Bronchial epithelial cell (primary cell): ENCODE results near the gene ADAM12. TPM values are rescaled to one million over a fixed set of nuclear protein-coding genes. Genes with fewer than 3 reads are reported as not detected.

Experiments
- DNase-seq: peaks from one replicate; pipeline ENCODE4 v3.0.0-alpha.2; 2010; ENCODE audit warnings: low read depth
- FAIRE-seq: peaks from 2 replicates; lab custom pipeline; 2011; peaks lifted over from hg19 to GRCh38; lab: Jason Lieb, UNC
- H3K27me3 ChIP-seq: 2 replicates; pipeline ENCODE4 v1.5.1; 2011; ENCODE audit warnings: low read length; ENCODE audit not compliant: control insufficient read depth, insufficient read depth
- H3K36me3 ChIP-seq: 2 replicates; pipeline ENCODE4 v1.5.1; 2011; ENCODE audit warnings: low read length; ENCODE audit not compliant: control insufficient read depth, insufficient read depth
- H3K4me3 ChIP-seq: 2 replicates; pipeline ENCODE4 v1.5.1; 2011; ENCODE audit warnings: mild to moderate bottlenecking, low read depth, low read length, control low read depth
- total RNA-seq: library from RNA; depleted of rRNA; stranded (reverse); fragments of >200 nt; gene quantifications from 2 replicates; pipeline ENCODE4 v1.2.1, GENCODE V29; 2014
- TF ChIP-seq, protein P1 (sequence below): IDR thresholded peaks from 2 replicates; pipeline ENCODE4 v1.5.1; 2011; ENCODE audit warnings: mild to moderate bottlenecking, moderate library complexity, low read length, control low read depth, inconsistent platforms; ENCODE audit not compliant: insufficient read depth, severe bottlenecking

ADAM12 gene
- total RNA-seq, 1 donor from 2014 or later, result 1.8 TPM

GRCh38 chr10:126423732-126424491 lies 35.6 kb upstream of the ADAM12 start:
- no peak overlapping the region for H3K4me3 ChIP-seq
- FAIRE-seq (no peak), DNase-seq (no peak)
- H3K27me3 ChIP-seq, result no peaks in the 10 kb centered on the region
- TF ChIP-seq, protein P1, sequence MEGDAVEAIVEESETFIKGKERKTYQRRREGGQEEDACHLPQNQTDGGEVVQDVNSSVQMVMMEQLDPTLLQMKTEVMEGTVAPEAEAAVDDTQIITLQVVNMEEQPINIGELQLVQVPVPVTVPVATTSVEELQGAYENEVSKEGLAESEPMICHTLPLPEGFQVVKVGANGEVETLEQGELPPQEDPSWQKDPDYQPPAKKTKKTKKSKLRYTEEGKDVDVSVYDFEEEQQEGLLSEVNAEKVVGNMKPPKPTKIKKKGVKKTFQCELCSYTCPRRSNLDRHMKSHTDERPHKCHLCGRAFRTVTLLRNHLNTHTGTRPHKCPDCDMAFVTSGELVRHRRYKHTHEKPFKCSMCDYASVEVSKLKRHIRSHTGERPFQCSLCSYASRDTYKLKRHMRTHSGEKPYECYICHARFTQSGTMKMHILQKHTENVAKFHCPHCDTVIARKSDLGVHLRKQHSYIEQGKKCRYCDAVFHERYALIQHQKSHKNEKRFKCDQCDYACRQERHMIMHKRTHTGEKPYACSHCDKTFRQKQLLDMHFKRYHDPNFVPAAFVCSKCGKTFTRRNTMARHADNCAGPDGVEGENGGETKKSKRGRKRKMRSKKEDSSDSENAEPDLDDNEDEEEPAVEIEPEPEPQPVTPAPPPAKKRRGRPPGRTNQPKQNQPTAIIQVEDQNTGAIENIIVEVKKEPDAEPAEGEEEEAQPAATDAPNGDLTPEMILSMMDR, result no peak
- no peaks in the 10 kb centered on the region for H3K36me3 ChIP-seq

- Histone ChIP-seq H3K36me3 (no peaks in the 10 kb centered on the region), H3K4me3 (no peak overlapping the region), H3K27me3 (no peaks in the 10 kb centered on the region)
- TF ChIP-seq, protein P1, result no peak
- DNase-seq (peak; percentile 70), FAIRE-seq (no peak)
These were observed 34.3 kb upstream of the ADAM12 start for GRCh38 chr10:126422567-126422966.

GRCh38 chr10:126421756-126422256 lies 33.5 kb upstream of the ADAM12 start:
- peak; percentile 75 for DNase-seq
- Histone ChIP-seq H3K36me3 (no peaks in the 10 kb centered on the region), H3K4me3 (no peak overlapping the region), H3K27me3 (no peaks in the 10 kb centered on the region)
- TF ChIP-seq, protein P1, result no peak
- no peak for FAIRE-seq

DNA sequence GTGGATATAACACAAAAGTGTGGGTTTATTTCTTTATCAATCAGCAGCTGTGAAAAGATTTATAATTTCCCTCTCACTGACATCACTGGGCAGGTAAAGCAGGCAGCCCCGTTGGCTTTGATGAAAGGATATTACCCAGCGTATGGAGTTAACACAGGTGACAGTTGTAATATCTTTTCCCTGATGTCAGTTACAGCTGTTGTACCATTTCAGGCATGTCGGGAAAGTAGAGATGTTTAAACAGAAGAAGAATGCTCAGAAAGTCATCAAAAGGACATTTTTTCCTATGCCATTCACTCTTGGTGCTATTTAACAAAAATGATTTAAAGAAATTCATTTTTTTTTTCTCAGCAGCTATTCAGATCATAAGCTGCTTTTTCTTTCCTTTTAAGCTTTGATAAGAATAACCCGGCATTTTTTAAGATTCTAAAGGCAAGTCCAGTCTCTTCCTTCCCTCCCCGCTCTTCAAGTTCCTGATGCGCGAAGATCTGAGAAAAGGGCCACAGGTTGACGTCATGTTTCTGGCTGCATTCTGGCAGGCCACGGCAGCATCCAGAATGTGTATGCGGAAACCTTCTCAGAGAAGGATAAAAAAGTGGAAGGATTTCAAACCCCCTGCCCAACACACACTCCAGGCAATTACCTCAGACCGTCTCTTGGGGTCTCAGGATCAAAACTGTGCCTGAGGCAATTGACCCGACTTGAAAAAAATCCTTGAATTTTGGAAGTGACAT lies 32.5 kb upstream of the ADAM12 start:
- TF ChIP-seq, protein P1, result no peak
- H3K36me3 ChIP-seq, result no peaks in the 10 kb centered on the region
- FAIRE-seq (no peak), DNase-seq (no peak)
- H3K27me3 ChIP-seq, result no peaks in the 10 kb centered on the region
- H3K4me3 ChIP-seq, result no peak overlapping the region

DNA sequence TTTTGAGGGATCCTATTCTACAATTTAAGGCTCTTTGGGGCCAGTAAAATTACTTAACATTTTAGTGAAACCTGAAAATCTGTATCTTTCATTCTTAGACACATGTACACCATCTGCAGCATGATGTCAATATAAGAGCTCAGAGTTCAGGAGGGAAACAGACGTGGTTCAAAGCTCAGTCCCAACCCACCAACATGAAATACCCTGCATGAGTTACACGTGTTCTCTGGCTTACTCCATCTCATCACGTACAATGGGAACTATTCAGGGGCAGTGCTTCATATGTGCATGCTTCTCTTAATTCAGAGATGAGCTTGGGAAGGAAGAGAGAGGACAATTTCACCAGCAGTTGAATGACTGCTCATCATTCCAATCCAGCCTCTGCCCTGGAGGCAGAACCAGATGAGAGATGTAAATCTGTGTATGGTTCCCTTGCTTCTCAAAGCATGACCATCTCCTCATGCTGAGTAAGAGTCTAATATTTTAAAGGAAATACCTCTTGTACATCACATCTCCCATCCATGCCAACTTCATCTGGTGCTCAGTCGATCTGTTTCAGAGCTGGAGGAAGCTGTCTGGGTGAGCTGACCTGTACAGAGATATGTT lies 29.0 kb upstream of the ADAM12 start:
- TF ChIP-seq, protein P1, result no peak
- no peaks in the 10 kb centered on the region for H3K27me3 ChIP-seq
- FAIRE-seq (no peak), DNase-seq (no peak)
- H3K36me3 ChIP-seq, result no peaks in the 10 kb centered on the region
- H3K4me3 ChIP-seq, result no peak overlapping the region
